Testis (tissue), 3 donors: ENCODE data around the gene ACOT13. TPM values are rescaled to one million over a fixed set of nuclear protein-coding genes. Genes with fewer than 3 reads are reported as not detected.
"Not testable (repeated sequence)": the region's sequence is repeated elsewhere in the genome, so short reads cannot be mapped to it uniquely, and the experiment has no call there.

Experiments used
- DNase-seq: peaks from one replicate; pipeline ENCODE4 v3.0.0-alpha.2; 2019
- H3K27ac ChIP-seq, 2 donors: fragments of 200-600 bp; sonication (generic); one replicate each; pipeline ENCODE4 v1.5.1; 2019
- H3K27me3 ChIP-seq: fragments of 200-600 bp; sonication (generic); one replicate; pipeline ENCODE4 v1.5.1; 2019
- H3K36me3 ChIP-seq: fragments of 200-600 bp; sonication (generic); one replicate; pipeline ENCODE4 v1.5.1; 2017; ENCODE audit warnings: low read depth; ENCODE audit errors: missing control alignments
- H3K4me1 ChIP-seq: fragments of 200-600 bp; sonication (generic); one replicate; pipeline ENCODE4 v1.5.1; 2019
- H3K4me3 ChIP-seq, 2 donors: fragments of 200-600 bp; sonication (generic); one replicate each; pipeline ENCODE4 v1.5.1; 2017 to 2019
- H3K9me3 ChIP-seq: fragments of 200-600 bp; sonication (generic); one replicate; pipeline ENCODE4 v1.5.1; 2017
- POLR2A ChIP-seq: fragments of 450-650 bp; IDR thresholded peaks from one replicate; pipeline ENCODE4 v1.6.1; 2017; ENCODE audit warnings: antibody characterized with exemption, mild to moderate bottlenecking, moderate library complexity
- WGBS, 2 donors: methylation state at CpG; one replicate each; pipeline ENCODE4 v1.1.5; 2018; 5-methylcytosine and 5-hydroxymethylcytosine counted together
- intact Hi-C: fragments of 100-400 bp; cut with DNase I; formaldehyde crosslinking; loops from one replicate; pipeline ENCODE4 v1.15.1; 2023; ENCODE audit warnings: low total_unique reads
- polyA plus RNA-seq: library from polyadenylated mRNA; stranded (reverse); fragments of 350-450 nt; fragmentation: Illumina TruSeq; extraction: RNeasy Lipid Tissue Mini Kit (QIAGEN cat#74804); gene quantifications from one replicate; pipeline ENCODE4 v1.2.3, GENCODE V29; 2014; ENCODE audit warnings: low read depth, low replicate concordance; ENCODE audit not compliant: insufficient read depth
- total RNA-seq, 2 donors: library from RNA; depleted of rRNA; stranded (reverse); fragments of >200 nt; gene quantifications; one replicate each; pipeline ENCODE4 v1.2.3, GENCODE V29; 2016
- TF ChIP-seq, protein P1 (sequence below), 3 experiments: fragments of 450-650 bp in 2 of 3; fragments of 200-600 bp in 1 of 3; sonication (generic) in 1 of 3; IDR thresholded peaks; one replicate each; pipeline ENCODE4 v1.5.1; 2016 to 2019; ENCODE audit warnings: antibody characterized with exemption in 3 of 3, mild to moderate bottlenecking in 2 of 3, moderate library complexity in 1 of 3

The ACOT13 gene
- total and polyA plus RNA-seq, 3 donors from 2014 or later, result 15.6 to 67.7 (median 19.1) TPM

DNA sequence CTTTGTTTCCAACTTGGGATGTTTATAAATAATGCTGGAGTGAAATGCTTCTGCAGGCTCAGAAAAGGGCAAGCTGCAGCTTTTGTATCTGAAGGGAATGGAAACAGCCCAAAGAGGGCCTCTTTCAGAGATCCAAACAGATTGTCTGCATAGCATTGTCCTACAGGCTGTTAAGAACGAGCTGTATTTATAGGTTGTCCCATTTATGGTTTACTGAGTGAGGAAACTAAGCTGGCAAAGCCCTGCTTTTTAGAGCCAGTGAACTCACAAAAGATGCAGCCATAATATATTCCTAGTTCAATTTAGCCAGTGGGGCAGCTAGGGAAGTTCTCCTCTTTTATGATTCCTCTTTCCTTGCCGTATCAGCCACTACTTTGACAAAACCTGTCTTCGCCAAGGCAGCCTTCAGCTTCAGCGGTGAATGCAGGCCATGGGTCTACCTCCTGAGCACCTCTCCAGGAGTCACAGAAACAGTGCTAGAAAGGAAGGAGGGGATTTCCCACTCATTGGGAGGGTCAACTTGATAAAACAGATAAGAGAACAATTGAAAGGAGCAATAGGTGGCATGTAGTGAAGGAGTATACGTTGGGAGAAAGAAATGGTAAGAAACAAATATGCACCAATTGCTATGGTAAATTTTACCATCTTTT lies 35.9 kb upstream of the ACOT13 start:
- no peak for DNase-seq
- no peak overlapping the region for H3K4me3 ChIP-seq

DNA sequence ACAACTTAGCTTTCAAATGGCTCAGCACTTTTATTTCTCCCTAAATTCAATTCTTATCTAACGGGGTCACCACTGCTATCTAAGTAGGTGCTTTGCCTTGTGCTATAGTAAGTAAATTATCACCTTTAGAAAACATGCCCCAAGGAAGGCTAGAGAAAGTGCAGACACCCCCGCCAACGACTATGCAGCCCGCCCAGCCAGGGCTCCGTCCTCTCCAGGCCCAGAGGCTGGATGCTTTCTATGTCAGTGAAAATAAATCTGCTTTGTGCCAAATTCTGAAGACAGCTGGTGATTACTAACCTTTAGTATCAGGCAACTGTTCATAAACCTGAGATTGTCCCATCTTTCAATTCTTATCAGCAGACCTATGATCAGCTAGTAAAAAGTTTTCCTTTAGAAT lies 35.2 kb upstream of the ACOT13 start:
- no peak for DNase-seq
- Histone ChIP-seq H3K36me3 (no peaks in the 10 kb centered on the region), H3K4me1 (no peaks in the 10 kb centered on the region), H3K9me3 (no peaks in the 10 kb centered on the region), H3K4me3 (no peak overlapping the region), H3K27me3 (no peaks in the 10 kb centered on the region), H3K27ac (no peak overlapping the region)
- no peak for TF ChIP-seq POLR2A
- TF ChIP-seq, protein P1, sequence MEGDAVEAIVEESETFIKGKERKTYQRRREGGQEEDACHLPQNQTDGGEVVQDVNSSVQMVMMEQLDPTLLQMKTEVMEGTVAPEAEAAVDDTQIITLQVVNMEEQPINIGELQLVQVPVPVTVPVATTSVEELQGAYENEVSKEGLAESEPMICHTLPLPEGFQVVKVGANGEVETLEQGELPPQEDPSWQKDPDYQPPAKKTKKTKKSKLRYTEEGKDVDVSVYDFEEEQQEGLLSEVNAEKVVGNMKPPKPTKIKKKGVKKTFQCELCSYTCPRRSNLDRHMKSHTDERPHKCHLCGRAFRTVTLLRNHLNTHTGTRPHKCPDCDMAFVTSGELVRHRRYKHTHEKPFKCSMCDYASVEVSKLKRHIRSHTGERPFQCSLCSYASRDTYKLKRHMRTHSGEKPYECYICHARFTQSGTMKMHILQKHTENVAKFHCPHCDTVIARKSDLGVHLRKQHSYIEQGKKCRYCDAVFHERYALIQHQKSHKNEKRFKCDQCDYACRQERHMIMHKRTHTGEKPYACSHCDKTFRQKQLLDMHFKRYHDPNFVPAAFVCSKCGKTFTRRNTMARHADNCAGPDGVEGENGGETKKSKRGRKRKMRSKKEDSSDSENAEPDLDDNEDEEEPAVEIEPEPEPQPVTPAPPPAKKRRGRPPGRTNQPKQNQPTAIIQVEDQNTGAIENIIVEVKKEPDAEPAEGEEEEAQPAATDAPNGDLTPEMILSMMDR (IDR thresholded peaks at IDR 0.05), result no peak
- WGBS, 2 donors, result 51 to 87% methylated on average over 5 of the region's 5 CpGs
- intact Hi-C loops, result no loop called here

More for the DNA sequence above, 35.9 kb upstream of the ACOT13 start:
- H3K27me3 ChIP-seq, result no peaks in the 10 kb centered on the region
- intact Hi-C loops, result no loop called here
- 72 to 76% methylated on average over 5 of the region's 5 CpGs for WGBS, 2 donors
- H3K27ac ChIP-seq, result no peak overlapping the region
- no peaks in the 10 kb centered on the region for H3K4me1 ChIP-seq
- no peak for TF ChIP-seq POLR2A
- TF ChIP-seq, protein P1 (IDR thresholded peaks at IDR 0.05), result no peak
- H3K9me3 ChIP-seq, result no peaks in the 10 kb centered on the region
- H3K36me3 ChIP-seq, result no peaks in the 10 kb centered on the region

- Histone ChIP-seq H3K27me3 (no peaks in the 10 kb centered on the region), H3K4me3 (no peak overlapping the region), H3K36me3 (no peaks in the 10 kb centered on the region), H3K4me1 (no peaks in the 10 kb centered on the region), H3K9me3 (no peaks in the 10 kb centered on the region), H3K27ac (no peak overlapping the region)
- DNase-seq, result no peak
- no peak for TF ChIP-seq POLR2A
- TF ChIP-seq, protein P1 (IDR thresholded peaks at IDR 0.05), result no peak
- intact Hi-C loops, result no loop called here
- 33 to 50% methylated on average over 1 of the region's 1 CpG for WGBS, 2 donors
Measured at GRCh38 chr6:24632573-24632972, 34.3 kb upstream of the ACOT13 start.

- H3K36me3 ChIP-seq, result no peaks in the 10 kb centered on the region
- TF ChIP-seq, protein P1 (IDR thresholded peaks at IDR 0.05), result no peak
- no peak for TF ChIP-seq POLR2A
- no peak overlapping the region for H3K27ac ChIP-seq
- intact Hi-C loops, result no loop called here
- no peak for DNase-seq
- H3K4me1 ChIP-seq, result no peaks in the 10 kb centered on the region
- no peaks in the 10 kb centered on the region for H3K9me3 ChIP-seq
- no peaks in the 10 kb centered on the region for H3K27me3 ChIP-seq
- no peak overlapping the region for H3K4me3 ChIP-seq
Measured at GRCh38 chr6:24636681-24637080, 30.2 kb upstream of the ACOT13 start.

- Histone ChIP-seq H3K4me3 (no peak overlapping the region), H3K27ac (no peak overlapping the region), H3K9me3 (no peaks in the 10 kb centered on the region), H3K36me3 (no peaks in the 10 kb centered on the region), H3K4me1 (no peaks in the 10 kb centered on the region), H3K27me3 (no peaks in the 10 kb centered on the region)
- no peak for TF ChIP-seq POLR2A
- TF ChIP-seq, protein P1 (IDR thresholded peaks at IDR 0.05), result no peak
- intact Hi-C loops, result no loop called here
- DNase-seq, result no peak
- 96 to 97% methylated on average over 1 of the region's 1 CpG for WGBS, 2 donors
Measured at GRCh38 chr6:24640166-24640565, 26.7 kb upstream of the ACOT13 start.

DNA sequence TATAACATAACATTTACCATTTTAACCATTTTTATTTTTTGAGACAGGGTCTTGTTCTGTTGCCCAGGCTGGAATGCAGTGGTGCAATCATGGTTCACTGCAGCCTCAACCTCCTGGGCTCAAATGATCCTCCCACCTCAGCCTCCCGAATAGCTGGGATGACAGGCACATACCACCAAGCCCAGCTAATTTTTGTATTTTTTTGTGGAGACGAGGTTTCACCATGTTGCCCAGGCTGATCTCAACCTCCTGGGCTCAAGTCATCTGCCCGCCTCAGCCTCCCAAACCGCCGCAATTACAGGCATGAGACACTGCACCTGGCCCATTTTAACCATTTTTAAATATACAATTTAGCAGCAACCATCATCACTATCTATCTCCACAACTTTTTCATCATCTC lies 26.2 kb upstream of the ACOT13 start:
- DNase-seq, H3K4me1 ChIP-seq, H3K27ac ChIP-seq, H3K9me3 ChIP-seq, H3K4me3 ChIP-seq, H3K27me3 ChIP-seq, H3K36me3 ChIP-seq, intact Hi-C loops: not testable (repeated sequence)
- 93 to 94% methylated on average over 5 of the region's 5 CpGs for WGBS, 2 donors
